Measurements from ENCODE around the gene MUC2.

GRCh38 chr11:1072821-1073231 is 1.8 kb upstream of the MUC2 start:
- TF ChIP-seq CTCF (conservative IDR thresholded peaks at IDR 0.05; ENCODE audit: low read depth, low read length) (no peak), EZH2phosphoT487 (IDR thresholded peaks at IDR 0.05; ENCODE audit: borderline replicate concordance, low read length) (no peak)

All from PC-3 (cell line).